ENCODE results near the gene ITPRIP.

ITPRIP gene

GRCh38 chr10:104284846-104285245 is 53.4 kb downstream of the ITPRIP start:
- no peak for TF ChIP-seq CTCF (conservative IDR thresholded peaks at IDR 0.05)

GRCh38 chr10:104281694-104282093 is 56.6 kb downstream of the ITPRIP start:
- H3K27ac ChIP-seq: no peak overlapping the region
- TF ChIP-seq CTCF (conservative IDR thresholded peaks at IDR 0.05): no peak

More at GRCh38 chr10:104284846-104285245, 53.4 kb downstream of the ITPRIP start:
- no peak overlapping the region for H3K27ac ChIP-seq

GRCh38 chr10:104279550-104280259 is 58.6 kb downstream of the ITPRIP start:
- peak overlapping the region; percentile 95 for H3K27ac ChIP-seq
- no peak for TF ChIP-seq CTCF (conservative IDR thresholded peaks at IDR 0.05)

GRCh38 chr10:104277785-104278184 is 60.5 kb downstream of the ITPRIP start:
- H3K27ac ChIP-seq: peak overlapping the region; percentile 95
- no peak for TF ChIP-seq CTCF (conservative IDR thresholded peaks at IDR 0.05)

DNA sequence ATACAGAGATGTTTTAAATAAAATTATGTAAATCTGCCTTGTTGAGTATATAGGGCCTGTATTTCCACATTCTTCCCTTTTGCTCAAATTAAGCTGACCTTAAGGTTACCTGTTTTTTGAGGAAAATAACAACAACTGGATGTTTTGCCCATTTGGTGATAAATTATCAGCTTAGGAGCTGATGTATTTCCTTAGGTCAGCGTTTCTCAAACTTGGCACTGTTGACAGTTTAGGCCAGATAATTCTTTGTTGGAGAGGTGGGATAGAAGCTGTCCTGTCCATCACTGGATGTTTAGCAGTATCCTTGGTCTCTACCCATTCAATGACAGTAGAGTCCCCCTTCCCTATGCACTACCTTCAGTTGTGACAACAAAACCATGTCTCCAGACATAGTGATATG is 62.1 kb downstream of the ITPRIP start:
- peak overlapping the region; percentile 95 for H3K27ac ChIP-seq
- no peak for TF ChIP-seq CTCF (conservative IDR thresholded peaks at IDR 0.05)

DNA sequence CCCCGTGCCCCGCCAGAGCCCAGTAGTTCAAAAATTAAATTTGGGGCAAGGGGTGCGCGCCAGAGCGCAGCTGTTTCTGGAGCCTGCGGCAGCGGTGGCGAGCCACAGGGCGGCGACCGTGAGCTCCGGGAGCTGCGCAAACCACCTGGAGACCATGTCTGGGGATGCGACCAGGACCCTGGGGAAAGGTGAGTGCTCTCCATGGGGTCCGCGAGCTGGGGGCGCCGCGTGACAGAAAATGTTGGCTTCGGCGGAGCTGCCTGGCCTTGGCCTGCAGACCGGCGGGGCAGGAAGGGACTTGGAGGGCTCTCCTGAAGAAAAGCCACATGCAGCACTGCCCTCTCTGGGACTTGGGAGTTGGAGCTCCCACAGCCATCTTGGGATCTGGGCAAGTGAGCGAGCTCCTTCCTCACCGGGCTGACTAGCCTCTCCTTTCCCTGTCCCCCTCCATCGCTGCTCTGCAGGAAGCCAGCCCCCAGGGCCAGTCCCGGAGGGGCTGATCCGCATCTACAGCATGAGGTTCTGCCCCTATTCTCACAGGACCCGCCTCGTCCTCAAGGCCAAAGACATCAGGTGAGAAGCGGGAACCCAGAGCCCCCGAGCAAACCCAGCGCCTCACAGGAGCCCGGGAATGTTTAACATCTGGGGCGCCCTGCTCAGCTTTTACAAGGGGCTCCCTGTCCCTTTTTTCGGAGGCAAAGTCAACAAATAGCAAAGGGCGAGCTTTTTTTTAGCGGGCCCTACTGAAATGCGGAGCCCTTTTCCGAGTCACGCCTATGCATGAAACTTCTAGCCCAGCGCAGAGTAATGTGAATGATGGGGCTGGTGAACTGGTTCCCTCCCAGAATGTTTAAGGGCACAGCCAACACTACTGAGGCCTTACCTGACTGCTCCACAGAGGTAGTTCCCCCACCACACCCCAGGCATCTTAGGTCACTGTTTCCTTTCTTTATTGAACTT is 63.2 kb downstream of the ITPRIP start:
- TF ChIP-seq CTCF (conservative IDR thresholded peaks at IDR 0.05): peak; percentile 93
- H3K27ac ChIP-seq: peak overlapping the region; percentile 95; the same call in 1 of the 2 replicates

- H3K27ac ChIP-seq: peak overlapping the region; percentile 95; the same call in 1 of the 2 replicates
- no peak for TF ChIP-seq CTCF (conservative IDR thresholded peaks at IDR 0.05)
Measured at GRCh38 chr10:104273899-104274575, 64.2 kb downstream of the ITPRIP start.

Measured in VCaP (cell line).